ENCODE results near the gene EEF1AKMT3. TPM values are rescaled to one million over a fixed set of nuclear protein-coding genes. Genes with fewer than 3 reads are reported as not detected.

The EEF1AKMT3 gene
- total RNA-seq, 1 experiment from 2014 or later: 6.6 TPM

DNA sequence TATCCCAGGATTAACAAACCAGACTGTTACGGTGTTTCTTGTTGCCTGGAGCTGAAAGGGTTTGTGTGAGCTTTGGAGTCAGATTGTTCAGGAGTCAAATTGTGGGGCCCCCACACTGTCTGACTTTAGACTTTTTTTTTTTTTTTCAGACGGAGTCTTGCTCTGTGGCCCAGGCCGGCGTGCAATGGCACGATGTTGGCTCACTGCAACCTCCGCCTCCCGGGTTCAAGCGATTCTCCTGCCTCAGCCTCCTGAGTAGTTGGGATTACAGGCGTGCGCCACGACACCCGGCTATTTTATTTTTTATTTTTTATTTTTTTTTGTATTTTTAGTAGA is 11.0 kb downstream of the EEF1AKMT3 start:
- DNase-seq (ENCODE audit: low read depth): no peak

DNA sequence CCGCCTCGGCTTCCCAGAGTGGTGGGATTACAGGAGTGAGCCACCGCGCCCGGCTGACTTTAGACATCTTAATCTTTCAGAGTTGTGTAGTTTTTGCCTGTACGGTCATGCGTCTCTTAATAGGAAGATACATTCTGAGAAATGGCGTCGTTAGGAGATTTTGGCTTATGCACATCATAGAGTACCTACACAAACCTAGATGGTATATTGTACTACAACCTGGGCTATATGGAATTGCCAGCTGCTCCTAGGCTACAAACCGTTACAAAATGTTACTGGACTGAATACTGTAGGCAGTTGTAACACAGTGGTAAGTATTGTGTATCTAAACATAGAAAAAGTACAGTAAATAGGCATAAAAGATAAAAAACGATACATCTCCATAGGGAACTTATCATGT is 11.4 kb downstream of the EEF1AKMT3 start:
- no peak for DNase-seq (ENCODE audit: low read depth)

DNA sequence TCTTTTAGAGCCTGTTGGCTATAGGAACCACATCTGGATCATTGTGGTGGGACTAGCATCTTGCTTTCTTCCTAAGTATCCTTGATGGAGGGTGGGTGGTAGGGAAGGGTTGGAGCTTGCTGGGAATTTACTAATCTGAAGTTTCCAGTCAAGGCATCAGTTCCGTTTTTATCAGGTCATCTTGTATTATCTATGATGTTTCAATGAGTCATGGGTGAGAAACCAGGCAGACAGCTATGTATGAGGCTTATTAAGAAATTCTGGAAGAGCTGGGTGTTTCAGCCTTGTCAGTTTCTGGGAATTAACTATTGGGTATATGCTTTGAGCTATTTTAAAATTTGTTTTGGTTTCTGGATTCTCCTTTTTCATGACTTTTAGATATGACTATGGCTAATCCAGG is 21.5 kb downstream of the EEF1AKMT3 start:
- peak; percentile 68 for DNase-seq (ENCODE audit: low read depth)

DNA sequence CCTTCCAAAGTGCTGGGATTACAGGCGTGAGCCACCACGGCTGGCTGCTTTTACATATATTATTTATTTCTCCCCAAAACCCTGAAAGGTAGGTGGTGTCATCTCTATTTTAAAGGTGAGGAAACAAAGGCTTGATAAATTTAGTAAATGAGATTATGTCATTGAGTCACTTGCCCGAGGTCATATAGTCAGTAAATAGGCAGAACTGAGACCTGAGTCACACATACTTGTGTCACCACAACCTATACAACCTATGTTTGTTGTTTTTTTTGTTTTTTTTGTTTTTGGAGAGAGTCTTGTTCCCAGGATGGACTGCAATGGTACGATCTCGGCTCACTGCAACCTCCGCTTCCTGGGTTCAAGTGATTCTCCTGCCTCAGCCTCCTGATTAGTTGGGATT is 22.9 kb downstream of the EEF1AKMT3 start:
- DNase-seq (ENCODE audit: low read depth): peak; percentile 61

DNA sequence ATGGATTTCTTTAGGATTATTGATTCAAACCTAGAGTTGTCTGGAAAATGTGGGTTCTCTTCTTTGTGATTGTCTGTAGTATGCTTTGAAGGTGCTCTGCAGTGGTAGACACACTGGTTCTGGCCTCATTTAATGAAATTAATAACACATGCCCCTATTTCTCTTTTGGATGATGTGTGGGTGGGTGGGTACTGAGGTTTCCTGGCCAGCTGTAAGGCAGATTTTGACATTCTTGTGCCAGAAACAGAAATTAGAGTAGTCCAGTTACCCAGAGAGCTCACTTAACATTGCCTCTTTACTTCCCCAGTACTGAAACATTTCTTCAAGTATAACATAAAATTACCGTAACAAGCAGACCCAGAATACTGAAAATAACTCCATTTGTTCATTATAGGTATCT is 24.6 kb downstream of the EEF1AKMT3 start:
- no peak for DNase-seq (ENCODE audit: low read depth)

DNA sequence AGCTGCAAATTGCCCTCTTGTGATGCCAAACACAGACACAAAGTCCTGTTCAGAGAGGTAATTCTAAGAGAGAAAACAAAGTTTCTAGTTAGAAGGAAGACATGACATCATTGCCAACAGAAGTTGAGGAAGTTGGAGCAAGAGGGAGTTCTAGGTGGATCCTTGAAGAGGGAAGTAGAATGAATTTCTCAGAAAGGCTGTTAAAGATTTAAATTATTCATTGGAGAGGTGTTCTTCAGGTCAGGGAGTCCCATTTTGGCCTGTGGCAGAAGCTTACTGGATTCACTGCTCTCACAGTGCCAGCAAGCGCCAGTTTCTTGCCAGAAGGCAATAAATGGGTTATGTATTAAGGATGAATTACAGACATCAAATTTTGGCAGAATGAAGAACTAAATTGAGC is 25.5 kb downstream of the EEF1AKMT3 start:
- DNase-seq (ENCODE audit: low read depth): no peak

DNA sequence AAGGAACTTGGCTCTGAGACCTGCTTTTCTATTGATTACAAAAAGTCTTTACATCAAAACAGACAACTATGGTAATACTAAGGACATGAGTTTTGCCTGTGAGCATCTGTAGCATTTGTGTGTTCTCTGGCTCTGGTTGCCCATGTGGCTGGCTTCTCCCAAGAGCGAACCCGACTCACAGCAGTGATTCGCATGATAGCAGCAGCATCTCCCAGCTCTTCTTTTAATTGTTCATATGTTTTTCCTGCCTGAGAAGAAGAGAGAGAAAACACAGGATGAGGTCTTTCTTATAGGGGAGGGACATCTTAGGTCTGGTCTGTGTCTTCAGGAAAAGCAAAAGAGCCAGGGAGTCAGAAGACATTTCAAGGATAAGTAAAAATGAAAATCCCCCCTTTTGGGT is 28.6 kb downstream of the EEF1AKMT3 start:
- DNase-seq (ENCODE audit: low read depth): no peak

DNA sequence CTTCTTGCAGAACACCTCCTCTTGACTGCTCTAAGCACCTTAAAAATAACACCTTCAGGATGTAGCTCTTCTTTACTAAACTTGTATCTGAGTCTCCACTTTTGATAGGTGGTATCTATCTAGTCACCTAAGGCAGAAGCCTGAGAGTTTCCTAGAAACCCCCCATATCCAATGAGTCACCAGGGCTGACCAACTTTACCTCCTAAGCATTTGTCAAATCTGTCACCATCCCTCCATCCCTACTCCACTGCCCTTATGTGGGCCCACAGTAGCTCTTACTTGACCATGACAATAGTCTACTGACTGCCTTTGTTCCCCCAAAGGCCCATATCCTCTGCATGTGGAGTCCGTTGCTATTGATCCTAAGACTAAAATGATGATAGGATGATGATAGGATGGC is 30.2 kb downstream of the EEF1AKMT3 start:
- no peak for DNase-seq (ENCODE audit: low read depth)

DNA sequence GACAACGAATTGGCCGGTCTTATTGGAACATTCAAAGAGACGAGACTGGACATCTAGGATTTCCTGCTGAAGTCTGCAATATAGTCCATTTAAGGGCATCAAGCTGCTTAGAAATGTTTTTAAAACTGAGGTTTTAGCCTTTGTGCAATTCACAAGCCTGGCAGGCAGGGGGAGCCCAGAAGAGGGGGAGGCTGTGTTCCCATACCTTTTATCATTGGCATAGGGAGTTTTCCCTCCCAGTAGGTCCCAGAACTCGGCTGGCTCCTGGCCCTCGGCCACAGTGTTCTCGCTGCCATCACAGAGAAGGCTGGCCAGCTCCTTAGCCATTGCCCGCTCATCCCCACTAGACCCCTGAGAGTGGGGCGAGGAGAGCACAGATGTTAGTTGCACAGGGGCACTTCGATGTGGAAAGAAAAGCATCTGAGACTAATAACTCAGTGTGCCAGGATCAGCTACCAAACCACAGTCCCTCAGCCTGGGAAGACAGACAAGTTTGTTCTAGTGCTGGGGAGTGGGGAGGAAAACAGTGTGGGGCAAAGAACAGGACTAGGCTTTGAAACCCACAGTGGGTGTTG is 31.0 kb downstream of the EEF1AKMT3 start:
- DNase-seq (ENCODE audit: low read depth): peak; percentile 41

DNA sequence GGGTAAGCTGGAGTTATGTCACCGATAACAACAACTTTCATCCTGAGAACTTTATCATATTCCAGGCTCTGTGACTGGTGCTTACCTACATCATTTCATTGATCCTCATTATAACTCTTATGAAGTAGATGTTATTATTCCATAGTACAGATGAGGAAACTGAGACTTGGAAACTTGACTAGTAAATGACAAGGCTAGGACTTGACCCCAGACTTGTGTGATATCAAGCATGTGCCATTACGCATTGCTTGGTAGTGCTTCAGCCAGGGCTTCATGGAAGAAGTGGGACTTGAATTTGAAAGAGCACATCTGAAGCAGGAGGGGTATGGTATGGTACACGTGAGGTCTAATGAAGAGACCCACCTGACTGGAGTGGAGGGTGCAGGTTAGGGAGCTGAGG is 34.3 kb downstream of the EEF1AKMT3 start:
- no peak for DNase-seq (ENCODE audit: low read depth)

DNA sequence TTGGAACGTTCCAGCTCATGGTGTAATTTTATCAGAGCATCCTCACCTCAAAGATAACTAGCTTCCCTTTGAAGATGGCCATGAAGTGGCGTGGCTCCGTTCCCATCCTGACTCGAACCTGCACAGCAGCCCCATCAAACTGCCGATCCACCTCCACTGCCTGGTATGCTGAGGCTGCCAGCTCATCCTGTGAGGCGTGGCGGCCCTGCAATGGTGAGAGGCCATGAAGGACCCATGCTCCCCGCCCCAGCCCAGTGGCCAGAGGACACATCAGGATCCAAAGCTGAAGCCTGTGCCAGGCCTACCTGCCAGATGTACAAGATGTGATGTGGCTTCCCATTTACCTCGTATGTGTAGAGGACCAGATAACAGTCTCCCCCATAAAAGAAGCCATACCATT is 34.9 kb downstream of the EEF1AKMT3 start:
- no peak for DNase-seq (ENCODE audit: low read depth)

DNA sequence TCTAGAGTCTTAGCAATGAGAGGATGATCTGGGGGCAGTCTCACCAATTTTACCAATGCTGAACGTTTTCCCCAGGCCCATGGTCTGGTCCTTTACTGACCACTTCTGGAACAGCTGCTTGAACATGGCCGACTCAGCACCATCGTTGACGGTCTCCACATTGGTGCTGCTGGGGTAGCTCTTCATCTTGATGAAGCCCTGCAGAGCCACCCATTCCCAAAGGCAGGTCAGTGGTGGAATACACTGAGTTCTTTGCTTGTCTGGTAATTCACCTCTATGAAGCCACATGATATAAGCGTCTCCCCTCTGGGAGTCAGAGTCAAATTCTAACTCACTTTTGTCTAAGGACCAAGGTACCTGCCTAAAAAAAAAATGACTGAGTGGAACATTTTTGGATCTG is 35.9 kb downstream of the EEF1AKMT3 start:
- no peak for DNase-seq (ENCODE audit: low read depth)

DNA sequence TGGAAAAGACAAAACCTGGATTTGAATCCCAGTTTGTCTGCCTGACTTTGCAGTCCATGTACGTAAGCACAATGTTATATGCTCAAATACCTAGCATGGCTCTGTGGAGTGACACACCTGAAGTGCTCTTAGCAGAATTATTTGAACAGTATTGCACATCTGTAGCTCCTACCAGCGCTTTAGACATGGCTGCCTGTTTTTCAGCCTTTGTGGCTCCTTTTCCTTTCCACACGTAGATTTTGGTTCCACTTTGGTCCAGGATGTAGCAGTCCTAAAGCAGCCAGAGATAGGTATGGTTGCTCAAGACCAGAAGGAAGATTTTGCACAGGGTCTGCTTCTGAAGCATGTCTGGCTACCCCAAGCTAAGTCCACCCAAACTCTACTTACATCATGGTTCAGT is 37.0 kb downstream of the EEF1AKMT3 start:
- DNase-seq (ENCODE audit: low read depth): no peak

DNA sequence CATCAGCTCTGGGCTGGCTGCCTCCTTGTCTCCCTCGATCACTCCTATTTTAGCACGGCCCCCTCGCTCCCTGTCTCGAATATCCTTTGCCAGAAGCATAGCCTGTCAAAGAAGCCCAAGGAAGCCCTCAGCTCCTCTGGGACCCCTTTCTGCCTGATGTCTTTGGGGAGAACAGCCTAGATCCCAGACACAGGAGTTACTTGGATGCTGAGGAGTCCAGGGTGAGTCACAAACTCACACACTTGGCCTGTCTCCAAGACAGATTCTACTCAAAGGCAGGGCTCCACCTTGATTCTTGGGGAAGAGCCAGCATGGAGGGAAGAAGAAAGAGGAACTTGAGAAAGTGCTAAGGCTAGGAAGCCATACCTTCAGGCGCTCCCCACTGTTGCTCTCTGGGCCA is 38.0 kb downstream of the EEF1AKMT3 start:
- peak; percentile 64 for DNase-seq (ENCODE audit: low read depth)

DNA sequence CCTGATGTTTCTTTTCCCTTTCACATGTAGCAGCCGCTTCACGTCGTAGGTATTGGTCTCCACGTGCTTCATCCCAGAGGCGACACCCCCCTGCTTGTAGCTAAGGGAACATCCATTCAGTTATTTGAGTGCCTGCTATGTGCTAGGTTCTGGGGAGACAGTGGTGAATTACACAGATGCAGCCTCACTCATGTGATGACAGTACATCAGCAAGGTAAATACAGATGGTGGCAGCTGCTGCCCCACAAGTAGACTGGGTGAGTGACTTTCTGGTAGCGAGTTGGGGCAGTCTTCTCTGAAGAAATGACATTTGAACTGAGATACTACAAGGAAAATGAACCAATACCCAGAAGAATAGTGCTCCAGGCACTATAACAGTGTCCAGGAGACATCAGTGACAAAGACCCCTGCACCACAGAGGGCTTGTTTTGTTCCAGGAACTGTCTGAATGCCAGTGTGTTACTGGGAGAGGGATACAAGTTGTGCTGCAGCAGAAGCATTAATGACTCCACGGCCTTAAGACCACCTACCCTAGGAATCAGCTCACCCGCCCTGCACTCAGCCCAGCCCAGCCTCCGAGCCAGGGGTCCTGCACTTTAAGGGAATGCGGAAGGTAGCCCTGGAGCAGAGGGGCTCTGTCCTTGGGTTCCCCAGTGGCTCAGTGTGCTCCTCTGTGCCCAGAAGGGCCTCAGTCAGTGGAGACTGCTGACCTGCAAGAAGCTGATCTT is 38.8 kb downstream of the EEF1AKMT3 start:
- DNase-seq (ENCODE audit: low read depth): no peak

DNA sequence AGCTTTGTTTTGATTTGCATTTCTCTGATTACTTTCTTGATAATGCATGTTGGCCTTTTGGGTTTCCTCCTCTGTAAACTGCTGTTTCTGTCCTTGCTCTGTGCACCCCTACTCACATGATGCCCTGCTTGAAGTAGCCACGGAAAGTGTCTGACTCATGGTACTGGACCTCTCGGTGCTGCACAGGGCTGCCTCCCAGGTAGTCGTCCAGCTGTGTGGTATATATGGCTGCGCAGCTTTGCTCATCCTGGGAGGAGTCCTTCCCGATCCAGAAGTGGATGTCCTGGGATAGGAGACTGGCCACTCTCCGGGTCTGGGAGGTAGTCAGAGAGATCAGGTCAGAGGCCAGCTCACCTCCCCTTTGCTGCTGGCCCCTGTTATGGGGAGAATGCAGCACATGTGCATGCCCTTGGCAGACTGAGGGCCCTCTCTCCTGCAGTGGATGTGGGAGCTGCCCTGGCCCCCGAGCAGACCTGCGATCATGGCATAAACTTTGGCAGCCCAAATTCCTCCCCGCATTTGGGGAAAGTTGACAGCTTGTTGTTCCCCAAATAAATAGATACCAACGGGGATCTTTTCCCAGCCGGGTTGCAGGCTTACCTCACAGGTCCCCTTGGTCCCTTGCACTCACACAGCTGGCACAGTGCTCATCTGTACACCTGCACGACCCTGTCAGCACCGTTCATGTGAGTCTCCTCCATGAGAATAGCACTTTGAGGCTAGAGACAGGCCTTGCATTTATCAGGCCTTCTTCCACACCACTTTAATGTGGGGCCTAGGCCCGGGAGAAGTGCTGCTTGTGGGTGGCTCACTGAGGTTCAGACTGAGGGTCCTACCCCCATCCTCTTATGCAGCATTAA is 40.9 kb downstream of the EEF1AKMT3 start:
- DNase-seq (ENCODE audit: low read depth): no peak

DNA sequence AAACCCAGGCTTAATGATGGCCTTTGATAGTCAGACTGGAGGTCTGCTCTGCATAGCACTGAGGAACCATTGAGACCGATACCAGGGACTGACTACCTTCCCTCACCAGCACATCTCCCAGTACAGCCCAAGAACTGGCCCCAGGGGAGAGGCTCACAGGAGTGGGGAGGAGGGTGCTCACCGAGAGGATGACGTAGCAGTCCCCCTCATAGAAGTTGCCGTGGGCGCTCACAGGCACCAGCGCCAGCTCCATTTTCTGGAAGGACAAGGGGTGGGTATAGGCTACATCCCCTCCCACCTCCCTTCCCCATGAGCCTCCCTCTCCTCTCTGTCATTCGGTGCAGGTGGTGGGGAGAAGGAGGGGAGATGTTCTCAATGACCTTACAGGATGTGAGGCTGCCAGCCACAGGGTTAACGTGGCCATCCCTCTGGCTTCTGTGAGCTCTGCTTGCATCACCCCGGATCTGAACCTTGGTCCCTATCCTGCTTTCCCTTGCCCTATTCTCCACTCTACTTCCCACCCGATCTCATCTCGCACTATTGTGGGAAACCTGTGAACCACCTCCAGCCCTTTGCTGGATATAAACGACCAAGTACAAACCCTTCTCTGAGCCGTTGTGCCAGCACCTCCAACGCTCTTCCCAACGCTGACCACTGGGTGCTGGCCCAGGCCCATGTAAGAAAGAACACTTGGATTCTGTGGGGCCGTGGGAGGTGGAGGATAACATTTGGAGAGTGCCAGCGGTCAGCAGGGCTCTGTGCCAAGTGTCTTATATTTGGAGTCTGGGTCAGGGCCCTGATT is 41.8 kb downstream of the EEF1AKMT3 start:
- DNase-seq (ENCODE audit: low read depth): peak; percentile 41

DNA sequence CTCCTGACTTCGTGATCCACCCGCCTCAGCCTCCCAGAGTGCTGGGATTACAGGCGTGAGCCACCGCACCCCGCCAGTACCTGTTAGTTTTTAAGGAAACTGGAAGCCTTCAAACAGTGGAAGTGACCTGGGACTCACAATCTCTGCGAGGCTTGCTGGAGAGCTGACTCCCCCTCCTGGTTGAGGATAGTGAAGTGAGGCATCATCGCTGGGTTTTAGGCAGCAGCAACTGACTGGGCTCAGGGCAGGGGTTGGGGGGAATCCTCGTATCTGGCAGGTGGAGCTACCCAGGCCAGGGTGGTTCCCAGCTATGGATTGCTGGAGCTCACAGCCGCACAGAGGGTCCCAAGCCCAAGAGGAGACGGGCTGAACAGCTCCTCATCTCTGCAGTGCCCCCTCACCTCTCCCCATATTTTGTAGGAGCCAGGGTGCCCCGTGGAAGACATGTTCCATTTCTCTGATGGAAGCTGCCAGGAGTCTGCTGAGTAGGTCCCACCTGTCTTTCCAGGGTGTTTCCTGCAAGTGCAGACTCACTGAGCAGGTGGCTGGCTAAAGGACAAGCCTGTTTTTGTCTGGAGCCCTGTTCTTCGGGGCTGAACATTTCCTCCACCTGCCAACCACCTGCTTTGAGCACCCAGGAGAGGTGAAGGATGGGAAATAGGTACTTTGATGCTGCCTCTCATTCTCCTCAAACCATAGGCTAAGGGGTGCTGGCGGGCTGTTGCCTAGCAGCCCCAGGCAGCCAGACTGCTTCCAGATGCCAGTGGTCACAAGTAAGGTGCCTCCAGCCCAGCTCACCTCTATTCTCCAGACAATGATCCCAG is 43.0 kb downstream of the EEF1AKMT3 start:
- no peak for DNase-seq (ENCODE audit: low read depth)

DNA sequence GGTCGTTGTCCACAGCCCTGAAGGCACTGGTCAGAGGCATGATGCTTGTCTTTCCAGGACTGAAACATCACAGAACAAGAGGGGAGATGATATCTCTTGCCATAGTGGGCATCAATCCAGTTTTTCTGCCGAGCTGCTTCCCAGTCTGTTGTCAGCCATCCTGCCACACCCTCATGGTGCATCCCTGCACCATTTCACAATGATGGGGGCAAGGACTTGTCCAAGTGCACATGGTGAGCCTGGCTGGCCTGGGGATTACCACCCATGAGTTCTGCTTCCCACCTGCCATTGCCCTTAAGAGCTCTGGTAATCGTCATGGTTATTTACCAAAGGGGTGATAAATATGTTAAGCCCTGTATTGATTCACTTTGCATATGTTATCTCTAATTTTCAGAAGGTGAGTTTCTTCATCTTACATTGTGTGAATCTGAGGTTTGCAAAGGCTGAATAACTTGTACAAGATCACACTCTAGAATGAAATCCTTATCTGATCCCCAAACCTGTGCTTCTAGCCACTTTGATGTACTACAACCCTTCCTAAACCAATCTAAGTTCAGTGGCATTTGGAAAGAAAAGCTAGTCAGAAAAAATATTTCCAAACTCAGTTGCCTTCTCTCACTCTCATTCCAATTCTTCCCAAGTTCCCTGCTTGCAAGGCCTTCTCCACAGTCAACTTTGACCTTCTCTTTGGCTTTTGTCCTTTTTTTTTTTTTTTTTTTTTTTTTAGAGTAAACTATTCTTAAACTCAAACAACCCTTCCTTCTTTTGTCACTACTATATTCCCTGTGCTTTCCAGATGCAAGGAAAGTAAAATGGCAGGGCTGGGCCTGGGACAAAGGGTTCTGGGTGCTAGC is 43.8 kb downstream of the EEF1AKMT3 start:
- DNase-seq (ENCODE audit: low read depth): no peak

DNA sequence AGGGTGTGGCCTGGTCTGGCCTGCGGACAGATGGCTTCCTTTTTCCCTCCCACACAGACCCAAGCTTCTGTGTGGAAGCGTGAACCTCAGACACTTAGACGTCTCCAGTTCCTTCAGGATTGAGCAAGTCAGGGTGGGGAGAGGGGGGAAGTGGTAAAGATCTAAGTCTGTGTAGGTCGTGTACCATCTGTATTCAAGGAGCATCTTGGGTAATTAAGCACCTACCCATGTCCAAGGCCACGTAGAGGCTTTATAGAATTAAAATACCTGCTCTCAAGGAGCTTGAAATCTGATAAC is 44.4 kb downstream of the EEF1AKMT3 start:
- no peak for DNase-seq (ENCODE audit: low read depth)
